HG03565 (cell line): ENCODE data around the gene GSTA5.
A peak's percentile ranks its signal among the peaks of the same experiment; 100 is the strongest.
"Not testable (repeated sequence)": the region's sequence is repeated elsewhere in the genome, so short reads cannot be mapped to it uniquely, and the experiment has no call there.

Experiments
- ATAC-seq: cut with Tn5 transposase; IDR thresholded peaks from one replicate; pipeline ENCODE4 v1.9.1; 2021; ENCODE audit warnings: mild to moderate bottlenecking, moderate library complexity; ENCODE audit not compliant: unreplicated experiment

Gene GSTA5

DNA sequence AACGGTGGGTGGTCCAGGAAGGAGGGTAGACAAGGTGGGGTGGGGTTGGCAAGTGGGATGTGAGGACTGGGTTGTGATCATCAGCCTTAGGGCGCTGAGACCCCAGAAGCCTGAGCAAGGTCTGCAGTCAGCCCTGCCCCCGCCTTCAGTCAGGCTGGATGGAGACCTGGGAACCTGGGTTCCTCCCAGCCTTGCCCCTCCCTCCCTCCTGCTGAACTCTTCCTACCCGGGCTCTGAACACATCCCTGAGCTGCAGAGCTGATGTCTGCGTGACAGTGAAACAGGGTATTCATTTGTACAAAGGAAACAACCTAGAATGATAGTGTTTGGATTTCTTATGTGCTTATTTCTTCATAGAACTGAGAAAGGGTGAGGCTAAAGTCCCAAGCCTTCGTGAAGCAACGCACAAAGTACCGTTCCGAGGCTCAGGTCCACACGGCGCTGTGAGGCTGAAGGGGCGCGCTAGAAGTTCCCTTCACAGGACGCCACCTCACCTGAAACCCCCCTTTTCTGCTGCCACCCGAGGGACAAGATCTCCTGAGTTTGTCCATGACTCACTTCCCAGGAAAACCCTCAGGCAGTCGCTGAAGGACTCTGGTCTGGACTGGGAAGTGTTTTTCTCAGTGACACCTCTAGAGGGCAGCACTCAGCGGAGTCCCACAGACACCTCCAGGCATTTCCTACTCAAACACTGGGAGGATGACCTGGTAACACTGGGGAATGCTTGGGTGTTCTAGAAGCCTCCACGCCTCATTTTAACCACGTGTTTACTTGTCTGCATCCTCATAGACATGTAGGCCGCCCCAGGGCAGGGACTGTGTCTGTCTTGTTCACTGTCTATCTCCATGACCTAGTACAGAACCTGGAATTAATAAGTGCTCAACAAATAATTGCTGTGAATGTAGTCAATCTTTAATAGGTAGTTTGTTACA is 1.2 kb downstream of the GSTA5 start:
- peak; percentile 83 for ATAC-seq

DNA sequence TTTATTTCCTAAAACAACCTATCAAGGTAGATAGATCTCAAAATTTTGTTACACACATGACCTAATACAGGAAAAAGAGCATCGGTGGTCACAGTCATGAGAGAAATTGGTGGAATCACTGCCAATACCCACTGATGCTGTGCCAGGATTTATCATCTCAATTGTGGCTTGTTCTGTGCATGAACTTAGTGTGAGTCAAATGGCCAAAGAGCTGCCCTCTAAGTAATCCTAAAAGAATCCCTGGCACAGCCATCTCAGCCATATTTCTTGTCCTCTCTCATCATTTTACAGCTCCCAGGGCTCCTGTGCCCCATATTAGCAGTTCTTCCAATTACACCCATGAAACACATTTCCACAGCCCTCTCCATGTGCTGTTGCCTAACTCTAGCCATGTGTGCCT is 6.1 kb downstream of the GSTA5 start:
- no peak for ATAC-seq

- ATAC-seq = not testable (repeated sequence)
Observed at GRCh38 chr6:52830869-52831268, 9.7 kb downstream of the GSTA5 start.

GRCh38 chr6:52829046-52829817 is 11.4 kb downstream of the GSTA5 start:
- ATAC-seq = no peak

DNA sequence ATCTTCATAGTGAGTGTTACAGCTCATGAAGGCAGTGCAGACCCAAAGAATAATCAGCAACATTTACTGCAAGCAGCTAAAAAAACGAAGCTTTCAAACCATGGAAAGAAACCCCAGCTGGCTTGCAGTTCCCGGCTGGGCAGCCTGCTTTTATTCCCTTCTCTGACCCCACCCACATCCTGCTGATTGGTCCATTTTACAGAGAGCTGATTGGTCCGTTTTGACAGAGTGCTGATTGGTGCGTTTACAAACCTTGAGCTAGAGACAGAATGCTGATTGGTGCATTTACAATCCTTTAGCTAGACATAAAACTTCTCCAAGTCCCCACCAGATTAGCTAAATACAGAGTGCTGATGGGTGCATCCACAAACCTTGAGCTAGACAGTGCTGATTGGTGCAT is 12.0 kb downstream of the GSTA5 start:
- not testable (repeated sequence) for ATAC-seq

DNA sequence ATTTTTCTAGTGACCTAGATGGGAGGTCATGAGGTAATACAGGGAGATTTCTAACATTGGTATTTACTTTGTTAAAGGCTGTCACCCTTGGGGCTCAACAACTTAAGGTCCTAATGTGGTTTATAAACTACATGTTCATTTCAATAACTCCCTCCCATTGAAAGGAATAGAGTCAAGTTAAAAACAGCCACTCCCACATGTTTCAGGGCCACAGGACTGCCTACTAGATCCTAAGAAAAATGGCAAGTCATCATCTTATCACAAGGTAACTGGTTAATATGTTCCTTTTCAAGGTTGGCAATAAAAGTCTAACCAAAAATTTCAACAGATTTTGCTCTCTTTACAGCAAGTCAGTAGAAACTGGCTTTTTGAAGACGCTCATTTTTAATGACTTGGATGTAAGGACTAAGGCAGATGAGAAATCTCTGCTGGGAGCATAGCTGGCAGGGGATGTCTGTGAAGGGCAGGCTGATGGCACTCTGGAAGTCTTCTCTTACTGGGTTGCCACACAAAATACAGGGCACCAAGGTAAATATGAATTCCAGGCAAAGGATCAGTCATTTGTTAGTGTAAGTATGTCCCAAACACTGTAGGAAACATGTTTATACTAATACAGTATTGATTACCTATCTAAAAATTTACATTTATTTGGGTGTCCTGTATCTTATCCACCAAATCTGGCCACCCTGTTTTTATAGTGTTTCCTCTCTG is 13.4 kb downstream of the GSTA5 start:
- ATAC-seq = not testable (repeated sequence)

DNA sequence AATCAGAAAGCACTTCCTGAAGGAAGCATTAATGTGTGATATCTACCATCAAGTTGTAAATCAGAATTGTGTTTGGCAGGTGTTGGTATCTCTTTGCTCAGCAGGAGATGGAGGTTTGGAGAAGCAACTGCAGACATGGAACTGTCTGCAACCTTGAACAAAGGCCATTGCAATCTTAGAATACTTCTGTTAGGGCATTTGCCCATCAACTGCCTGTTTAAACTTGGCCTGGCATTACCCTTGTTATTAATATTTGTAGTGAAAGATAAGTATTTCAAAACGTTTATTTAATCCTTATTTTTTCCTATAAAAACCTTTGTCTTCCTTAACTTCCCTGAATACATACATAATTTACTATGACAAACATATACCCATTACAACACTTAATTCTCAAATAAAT is 14.1 kb downstream of the GSTA5 start:
- ATAC-seq = no peak

- not testable (repeated sequence) for ATAC-seq
Observed at GRCh38 chr6:52825900-52826459, 14.6 kb downstream of the GSTA5 start.

GRCh38 chr6:52825270-52825793 is 15.3 kb downstream of the GSTA5 start:
- not testable (repeated sequence) for ATAC-seq

DNA sequence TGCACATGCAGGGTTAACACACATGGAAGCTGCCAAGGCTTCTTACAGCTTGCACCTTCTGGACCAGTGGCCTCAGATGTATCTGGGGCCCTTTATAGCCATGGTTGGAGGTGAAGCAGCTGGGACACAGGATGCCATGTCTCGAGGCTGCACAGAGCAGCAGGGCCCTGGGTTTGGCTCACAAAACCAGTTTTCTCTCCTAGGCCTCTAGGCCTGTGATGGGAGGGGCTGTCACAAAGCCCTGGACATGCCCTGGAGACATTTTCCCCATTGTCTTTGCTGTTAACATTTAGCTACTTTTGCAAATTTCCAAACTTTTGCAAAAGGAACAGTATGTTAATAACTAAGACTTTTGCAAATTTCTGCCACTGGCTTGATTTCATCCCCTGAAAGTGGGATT is 18.8 kb downstream of the GSTA5 start:
- no peak for ATAC-seq

DNA sequence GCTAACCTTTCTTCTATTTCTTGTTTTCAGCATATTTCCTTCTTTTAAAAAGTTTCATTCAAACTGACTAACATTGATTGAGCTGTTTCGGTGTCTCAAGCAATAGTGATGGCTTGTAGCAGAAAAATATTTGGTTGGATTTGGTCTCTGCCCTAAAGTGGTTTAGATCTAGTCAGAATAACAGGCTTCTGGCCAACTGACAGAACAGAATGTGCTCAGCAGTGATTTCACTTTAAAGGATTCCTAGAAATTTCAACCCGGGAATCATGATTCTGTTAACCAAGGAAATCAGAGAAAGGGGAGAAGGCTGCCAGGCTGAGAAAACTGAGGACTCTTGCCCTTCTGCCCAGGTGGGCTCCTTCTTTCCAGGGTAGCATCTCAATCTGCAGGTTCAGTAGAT is 20.4 kb downstream of the GSTA5 start:
- no peak for ATAC-seq

DNA sequence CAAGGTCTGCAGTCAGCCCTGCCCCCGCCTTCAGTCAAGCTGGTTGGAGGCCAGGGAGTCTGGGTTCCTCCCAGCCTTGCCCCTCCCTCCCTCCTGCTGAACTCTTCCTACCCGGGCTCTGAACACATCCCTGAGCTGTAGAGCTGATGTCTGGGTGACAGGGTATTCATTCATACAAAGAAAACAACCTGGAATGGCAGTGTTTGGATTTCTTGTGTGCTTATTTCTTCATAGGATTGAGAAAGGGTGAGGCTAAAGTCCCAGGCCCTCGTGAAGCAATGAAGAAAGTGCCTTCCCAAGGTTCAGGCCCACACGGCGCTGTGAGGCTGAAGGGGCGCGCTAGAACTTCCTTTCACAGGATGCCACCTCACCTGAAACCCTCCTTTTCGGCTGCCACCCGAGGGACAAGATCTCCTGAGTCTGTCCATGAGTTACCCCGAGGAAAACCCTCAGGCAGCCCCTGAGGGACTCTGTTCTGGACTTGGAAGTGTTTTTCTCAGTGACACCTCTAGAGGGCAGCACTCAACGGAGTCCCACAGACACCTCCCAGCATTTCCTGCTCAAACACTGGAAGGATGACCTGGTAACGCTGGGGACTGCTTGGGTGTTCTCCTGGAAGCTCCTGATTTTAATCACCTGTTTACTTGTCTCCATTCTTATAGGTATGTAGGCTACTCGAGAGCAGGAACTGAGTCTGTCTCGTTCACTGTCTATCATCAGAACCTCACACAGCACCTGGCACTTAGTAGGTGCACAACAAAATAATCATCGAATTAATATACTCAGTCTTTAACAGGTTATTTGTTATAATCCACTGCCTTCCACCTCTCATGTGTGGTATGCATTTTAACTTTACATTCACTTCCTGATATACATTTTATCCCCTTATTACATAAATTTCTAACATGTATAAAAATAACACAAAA is 25.2 kb downstream of the GSTA5 start:
- peak; percentile 74 for ATAC-seq

- not testable (repeated sequence) for ATAC-seq
Observed at GRCh38 chr6:52814545-52814944, 26.1 kb downstream of the GSTA5 start.

DNA sequence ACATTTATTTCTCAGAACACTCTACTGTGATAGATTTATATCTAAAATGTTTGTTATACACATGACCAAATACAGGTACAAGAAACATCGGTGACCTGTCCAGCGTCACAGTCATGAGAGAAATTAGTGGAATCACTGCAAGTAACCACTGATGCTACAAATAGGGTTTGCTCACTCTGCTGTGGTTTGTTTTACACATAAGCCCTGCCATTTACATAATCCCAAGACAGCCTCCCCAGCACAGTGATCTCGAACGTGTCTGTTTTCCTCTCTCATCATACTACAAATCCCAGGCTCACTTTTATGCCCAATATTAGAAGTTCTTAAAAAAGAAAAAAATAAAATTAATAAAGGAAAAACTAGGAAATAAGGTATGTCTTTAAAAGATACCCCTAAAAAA is 30.8 kb downstream of the GSTA5 start:
- ATAC-seq = not testable (repeated sequence)

GRCh38 chr6:52808660-52809059 is 32.0 kb downstream of the GSTA5 start:
- ATAC-seq = no peak

GRCh38 chr6:52803668-52804255 is 36.9 kb downstream of the GSTA5 start, which contains the start of gene GSTA1:
Gene GSTA1 (minus strand): TSS chr6:52803816. CDS start chr6:52799267, 4,549 bp downstream.
- not testable (repeated sequence) for ATAC-seq

DNA sequence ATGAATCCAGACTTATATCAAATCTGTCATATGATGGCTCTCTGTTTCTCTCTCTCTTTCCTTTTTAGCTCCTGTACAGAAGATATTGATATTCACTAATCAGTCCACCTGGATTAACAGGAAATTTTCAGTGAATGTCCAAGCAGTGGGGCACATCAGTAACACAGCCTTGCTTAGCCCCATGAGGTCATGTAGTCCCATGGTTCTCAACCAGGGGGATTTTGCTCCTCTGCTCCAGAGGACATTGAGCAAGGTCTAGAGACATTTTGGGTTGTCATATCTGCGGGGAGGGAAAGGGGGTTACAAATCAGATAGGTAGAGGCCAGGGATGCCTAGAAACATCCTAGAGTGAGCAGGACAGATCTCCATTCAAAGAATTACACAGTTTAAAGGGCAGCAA is 37.8 kb downstream of the GSTA5 start:
- ATAC-seq = no peak

DNA sequence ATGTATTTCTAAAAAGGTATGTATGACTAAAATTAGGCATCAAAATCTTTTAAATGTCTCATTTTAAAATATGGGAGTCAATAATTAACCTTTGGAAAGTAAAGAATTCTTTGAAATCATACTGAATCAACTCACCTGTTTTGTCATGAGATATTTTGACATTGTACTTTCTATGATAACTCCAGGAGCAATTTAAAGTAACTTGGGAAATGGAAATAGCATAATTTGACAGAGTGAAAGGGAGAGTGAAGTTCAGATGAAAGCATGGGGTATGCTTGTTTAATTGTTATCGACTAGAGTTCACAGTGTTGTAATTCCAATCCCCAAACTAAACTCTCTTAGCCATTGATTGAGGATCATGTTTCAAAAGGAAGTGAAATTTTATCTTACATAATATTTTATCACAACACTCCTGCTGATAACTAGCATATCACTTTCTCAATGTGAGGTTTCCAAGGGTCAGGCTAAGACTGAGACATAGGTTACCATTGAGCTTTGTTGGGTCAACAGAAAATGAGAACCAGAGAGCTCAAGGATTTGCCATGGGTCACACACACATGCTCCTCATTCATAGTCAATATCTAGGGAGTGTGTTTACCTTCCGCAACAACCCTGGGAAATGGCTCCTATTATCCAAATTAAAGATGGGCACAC is 39.3 kb downstream of the GSTA5 start:
- no peak for ATAC-seq

DNA sequence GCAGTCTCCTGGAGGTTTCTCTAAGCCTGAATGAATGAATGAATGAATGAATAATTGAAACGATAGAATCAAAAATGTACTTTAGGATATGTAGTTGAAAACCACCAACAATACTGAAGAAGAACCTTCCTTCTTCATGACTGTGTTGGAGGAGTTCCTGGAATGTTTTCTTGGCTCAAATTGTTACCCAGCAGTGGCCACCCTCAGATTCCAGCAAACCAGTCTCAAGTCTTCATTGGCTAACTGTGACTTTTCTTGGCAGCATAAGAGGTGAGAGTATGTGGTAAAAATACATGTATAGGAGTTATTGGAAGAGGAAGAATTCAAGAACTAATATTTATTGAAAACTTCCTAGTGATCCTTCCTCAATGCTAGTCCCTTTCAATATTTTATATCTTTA is 41.3 kb downstream of the GSTA5 start:
- ATAC-seq = not testable (repeated sequence)
